GM12875 (cell line): ENCODE results near the gene SUV39H1.

Experiments used
- H3K4me3 ChIP-seq: one replicate; pipeline ENCODE4 v1.5.1; 2011; ENCODE audit warnings: low read depth, low read length, control low read depth
- TF ChIP-seq, protein P1 (sequence below): IDR thresholded peaks from 2 replicates; pipeline ENCODE4 v1.5.1; 2011; ENCODE audit warnings: low read depth, mild to moderate bottlenecking, control low read depth, inconsistent platforms, low read length, moderate library complexity, borderline replicate concordance; ENCODE audit not compliant: insufficient read depth

SUV39H1 gene

DNA sequence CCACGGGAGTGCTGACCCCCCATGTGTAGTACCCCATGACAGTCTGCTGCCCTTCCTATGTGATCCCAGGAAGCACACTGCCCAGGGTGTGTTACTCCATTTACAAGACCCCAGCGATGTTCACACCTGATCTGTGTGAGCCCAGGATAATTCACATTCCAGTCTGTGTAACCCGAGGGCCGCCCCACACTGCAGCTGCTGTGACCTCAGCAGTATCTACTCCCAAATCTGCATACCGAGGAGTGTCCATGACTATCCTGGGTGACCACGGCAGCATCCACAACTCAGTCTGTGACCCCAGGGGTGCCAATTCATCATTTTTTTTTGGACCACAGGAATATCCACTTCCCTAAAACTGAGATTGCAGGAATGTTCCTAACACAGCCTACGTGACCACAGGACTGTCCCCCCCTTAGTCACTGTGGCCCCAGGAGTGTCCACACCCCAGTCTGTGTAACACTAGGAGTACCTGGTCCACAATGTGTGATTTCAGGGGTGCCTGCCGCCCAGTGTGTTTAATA, 57.2 kb downstream of the SUV39H1 start:
- no peak overlapping the region for H3K4me3 ChIP-seq
- TF ChIP-seq, protein P1, sequence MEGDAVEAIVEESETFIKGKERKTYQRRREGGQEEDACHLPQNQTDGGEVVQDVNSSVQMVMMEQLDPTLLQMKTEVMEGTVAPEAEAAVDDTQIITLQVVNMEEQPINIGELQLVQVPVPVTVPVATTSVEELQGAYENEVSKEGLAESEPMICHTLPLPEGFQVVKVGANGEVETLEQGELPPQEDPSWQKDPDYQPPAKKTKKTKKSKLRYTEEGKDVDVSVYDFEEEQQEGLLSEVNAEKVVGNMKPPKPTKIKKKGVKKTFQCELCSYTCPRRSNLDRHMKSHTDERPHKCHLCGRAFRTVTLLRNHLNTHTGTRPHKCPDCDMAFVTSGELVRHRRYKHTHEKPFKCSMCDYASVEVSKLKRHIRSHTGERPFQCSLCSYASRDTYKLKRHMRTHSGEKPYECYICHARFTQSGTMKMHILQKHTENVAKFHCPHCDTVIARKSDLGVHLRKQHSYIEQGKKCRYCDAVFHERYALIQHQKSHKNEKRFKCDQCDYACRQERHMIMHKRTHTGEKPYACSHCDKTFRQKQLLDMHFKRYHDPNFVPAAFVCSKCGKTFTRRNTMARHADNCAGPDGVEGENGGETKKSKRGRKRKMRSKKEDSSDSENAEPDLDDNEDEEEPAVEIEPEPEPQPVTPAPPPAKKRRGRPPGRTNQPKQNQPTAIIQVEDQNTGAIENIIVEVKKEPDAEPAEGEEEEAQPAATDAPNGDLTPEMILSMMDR, result no peak

DNA sequence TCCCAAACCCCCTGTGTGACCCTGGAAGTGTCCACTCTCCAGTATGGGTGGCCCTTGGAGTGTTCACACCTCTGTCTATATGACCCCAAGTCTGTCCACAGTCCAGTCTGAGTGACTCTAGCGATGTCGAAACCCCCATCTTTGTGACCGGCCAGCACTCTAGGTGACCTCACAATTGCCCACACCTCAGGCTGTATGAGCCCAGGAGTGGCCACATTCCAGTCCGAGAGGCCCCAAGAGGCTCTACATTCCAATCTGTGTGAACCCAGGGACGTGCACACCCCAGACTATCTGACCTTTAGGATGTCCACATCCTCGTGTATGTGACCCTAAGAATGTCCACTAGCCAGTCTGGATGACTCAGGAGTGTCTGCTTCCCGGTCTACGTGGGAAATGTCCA, 57.7 kb downstream of the SUV39H1 start:
- TF ChIP-seq, protein P1, result no peak
- no peak overlapping the region for H3K4me3 ChIP-seq
